GM12874 (cell line): ENCODE data around the gene C4orf33.

Experiments
- TF ChIP-seq, protein P1 (sequence below): IDR thresholded peaks from 2 replicates; pipeline ENCODE4 v1.5.1; 2011; ENCODE audit warnings: low read depth, mild to moderate bottlenecking, control low read depth, low read length, moderate library complexity; ENCODE audit not compliant: insufficient read depth

The C4orf33 gene

DNA sequence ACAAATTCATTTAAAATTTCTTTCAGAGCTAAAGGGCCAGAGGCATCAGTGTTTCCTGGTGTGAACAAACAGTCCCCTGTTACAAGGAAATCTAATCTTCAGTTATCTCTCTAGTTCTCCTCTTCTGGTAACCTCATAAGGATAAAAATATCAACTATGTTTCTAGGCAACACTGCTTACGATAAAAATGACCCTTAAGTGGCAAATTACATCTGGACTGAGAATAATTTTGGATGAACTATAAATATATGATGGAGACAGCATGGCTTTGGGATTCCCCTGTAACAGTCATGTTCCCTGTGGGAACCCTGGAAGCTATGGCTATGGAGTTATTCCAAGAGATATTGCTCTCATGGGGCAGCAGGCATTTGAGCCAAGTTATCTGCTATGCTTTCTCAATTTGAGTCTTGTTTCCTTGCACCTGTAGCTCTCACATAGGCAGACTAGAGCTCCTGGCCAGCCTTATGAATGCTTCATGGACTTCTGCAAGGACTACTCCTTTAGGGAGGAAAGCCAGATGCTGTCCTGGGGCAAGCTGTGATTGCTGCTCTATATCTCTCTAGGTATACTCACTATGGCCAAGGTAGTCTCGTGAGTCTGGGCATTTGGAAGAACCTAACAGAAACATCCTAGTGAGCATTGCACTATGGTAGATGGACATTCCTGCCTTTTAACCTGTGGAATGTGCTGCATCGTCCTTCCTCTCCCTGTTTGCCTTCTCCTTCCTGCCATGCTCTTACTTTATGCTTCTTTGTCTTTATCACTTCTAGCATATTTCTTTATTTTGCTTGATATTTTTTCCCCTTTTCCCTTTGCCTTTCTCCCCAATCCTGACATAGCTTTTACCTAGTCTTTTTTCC, 14.2 kb downstream of the C4orf33 start:
- TF ChIP-seq, protein P1, sequence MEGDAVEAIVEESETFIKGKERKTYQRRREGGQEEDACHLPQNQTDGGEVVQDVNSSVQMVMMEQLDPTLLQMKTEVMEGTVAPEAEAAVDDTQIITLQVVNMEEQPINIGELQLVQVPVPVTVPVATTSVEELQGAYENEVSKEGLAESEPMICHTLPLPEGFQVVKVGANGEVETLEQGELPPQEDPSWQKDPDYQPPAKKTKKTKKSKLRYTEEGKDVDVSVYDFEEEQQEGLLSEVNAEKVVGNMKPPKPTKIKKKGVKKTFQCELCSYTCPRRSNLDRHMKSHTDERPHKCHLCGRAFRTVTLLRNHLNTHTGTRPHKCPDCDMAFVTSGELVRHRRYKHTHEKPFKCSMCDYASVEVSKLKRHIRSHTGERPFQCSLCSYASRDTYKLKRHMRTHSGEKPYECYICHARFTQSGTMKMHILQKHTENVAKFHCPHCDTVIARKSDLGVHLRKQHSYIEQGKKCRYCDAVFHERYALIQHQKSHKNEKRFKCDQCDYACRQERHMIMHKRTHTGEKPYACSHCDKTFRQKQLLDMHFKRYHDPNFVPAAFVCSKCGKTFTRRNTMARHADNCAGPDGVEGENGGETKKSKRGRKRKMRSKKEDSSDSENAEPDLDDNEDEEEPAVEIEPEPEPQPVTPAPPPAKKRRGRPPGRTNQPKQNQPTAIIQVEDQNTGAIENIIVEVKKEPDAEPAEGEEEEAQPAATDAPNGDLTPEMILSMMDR = no peak

- TF ChIP-seq, protein P1 = no peak
Observed at GRCh38 chr4:129110931-129111330, 15.0 kb downstream of the C4orf33 start.

DNA sequence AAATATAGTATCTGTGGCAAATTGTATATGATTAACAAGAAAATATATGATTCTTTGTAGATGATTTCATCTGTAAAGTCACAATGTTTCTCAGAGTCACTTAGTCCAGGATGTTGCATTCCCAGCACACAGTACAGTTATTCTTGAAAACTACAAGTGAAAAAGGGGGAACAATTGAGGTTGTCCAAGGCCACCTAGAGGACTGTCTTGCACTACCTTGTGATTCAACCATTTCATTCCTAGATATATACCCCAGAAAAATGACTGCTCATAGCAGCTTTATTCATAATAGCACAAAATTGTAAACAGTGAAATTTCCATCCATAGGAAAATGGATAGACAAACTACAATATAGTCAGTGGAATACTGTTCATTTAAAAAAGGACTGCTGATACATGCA, 16.0 kb downstream of the C4orf33 start:
- TF ChIP-seq, protein P1 = no peak

GRCh38 chr4:129113434-129113833, 17.5 kb downstream of the C4orf33 start:
- TF ChIP-seq, protein P1 = no peak

- TF ChIP-seq, protein P1 = no peak
Observed at GRCh38 chr4:129113919-129114318, 18.0 kb downstream of the C4orf33 start.

DNA sequence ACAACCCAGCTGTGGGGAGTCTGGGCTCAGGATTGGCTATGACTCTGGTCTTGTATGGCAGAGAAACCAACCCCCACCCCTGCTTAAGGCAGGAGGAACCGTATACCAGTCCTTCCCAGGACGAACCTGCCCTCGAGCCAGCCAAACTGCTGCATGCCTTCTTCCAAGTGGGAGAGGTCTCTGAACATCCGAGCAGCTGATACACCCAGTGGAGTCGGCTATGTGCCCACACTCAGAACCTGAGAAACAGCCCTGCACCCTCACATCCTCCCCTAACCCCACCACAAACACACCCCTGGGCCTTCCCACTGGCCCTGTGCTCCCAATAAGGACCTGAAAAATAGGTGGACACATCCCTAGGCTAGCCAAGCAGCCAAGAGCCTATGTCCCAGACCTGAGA, 21.8 kb downstream of the C4orf33 start:
- TF ChIP-seq, protein P1 = no peak

- TF ChIP-seq, protein P1 = no peak
Observed at GRCh38 chr4:129129143-129129542, 33.2 kb downstream of the C4orf33 start.
